Measurements from ENCODE around the gene MAGOHB. TPM values are rescaled to one million over a fixed set of nuclear protein-coding genes. Genes with fewer than 3 reads are reported as not detected.

Gene MAGOHB
- total and polyA plus RNA-seq, 2 of the 4 experiments (the other 2 are of a cell fraction), result 6.3 to 20.3 TPM

DNA sequence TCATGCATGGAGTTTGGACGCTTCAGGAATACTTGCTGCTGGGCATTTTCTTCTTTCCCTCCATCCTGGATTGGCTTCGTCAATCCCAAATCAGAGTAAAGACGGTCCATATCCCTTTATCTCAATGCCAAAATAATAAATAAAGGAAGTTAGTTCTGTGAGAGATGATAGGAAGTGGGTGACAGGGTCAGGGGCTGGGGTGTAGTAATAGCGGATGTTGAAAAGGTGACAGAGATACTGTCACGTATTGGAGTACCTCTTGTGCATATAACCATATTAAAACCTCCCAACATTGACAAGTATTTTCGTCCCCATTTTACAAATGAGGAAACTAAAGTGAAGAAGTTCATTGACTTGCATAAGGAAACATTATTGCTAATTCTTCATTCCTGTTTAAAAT lies 12.4 kb downstream of the MAGOHB start:
- Histone ChIP-seq H3K27ac (ENCODE audit: insufficient read depth, low read length) (no peak overlapping the region), H3K79me1 (ENCODE audit: low read depth in 1 of 2, low read length in 2 of 2) (no peaks in the 10 kb centered on the region), H3K4me2 (ENCODE audit: low read depth, low read length) (no peak overlapping the region), H2AK5ac (ENCODE audit: low read depth, low read length) (no peak overlapping the region), H2AK9ac (replicated peaks; ENCODE audit: low read depth, low read length, poor library complexity) (no peak overlapping the region), H3K14ac (replicated peaks; ENCODE audit: low read depth, low read length) (no peak overlapping the region), H3K56ac (ENCODE audit: extremely low read depth, insufficient read depth, low read length) (no peak overlapping the region), H2BK15ac (ENCODE audit: low read depth, low read length) (no peak overlapping the region), H2BK5ac (ENCODE audit: low read depth, low read length, poor library complexity, severe bottlenecking) (no peak overlapping the region), H2AFZ (replicated peaks; ENCODE audit: low read length, poor library complexity) (no peak overlapping the region), H2BK20ac (ENCODE audit: low read depth, low read length) (no peak overlapping the region), H4K91ac (ENCODE audit: insufficient read depth, low read depth, low read length) (no peak overlapping the region), H3K23ac (ENCODE audit: low read depth, low read length) (no peak overlapping the region), H3K4me3 (ENCODE audit: insufficient read depth, low read depth, low read length) (no peak overlapping the region), H3K4me1 (ENCODE audit: control insufficient read depth, insufficient read depth, low read length) (no peaks in the 10 kb centered on the region), H3K27me3 (ENCODE audit: control insufficient read depth, insufficient read depth, low read length) (no peaks in the 10 kb centered on the region), H3K9me3 (ENCODE audit: control insufficient read depth, insufficient read depth, low read length) (no peaks in the 10 kb centered on the region), H3K9ac (ENCODE audit: low read depth, low read length) (no peak overlapping the region), H3K18ac (ENCODE audit: low read depth, low read length) (no peak overlapping the region), H2BK120ac (ENCODE audit: low read depth, low read length) (no peak overlapping the region), H3K9me1 (ENCODE audit: insufficient read depth, low read length) (no peaks in the 10 kb centered on the region), H4K5ac (ENCODE audit: low read depth, low read length) (no peak overlapping the region), H4K20me1 (ENCODE audit: insufficient read depth, low read length) (no peaks in the 10 kb centered on the region), H4K8ac (ENCODE audit: low read depth in 2 of 2, low read length in 2 of 2) (no peak overlapping the region), H3K4ac (ENCODE audit: low read depth, low read length) (no peak overlapping the region), H3K36me3 (ENCODE audit: control insufficient read depth, insufficient read depth, low read length) (peaks cover 1% of the 10 kb centered on the region; the same call in 1 of the 2 replicates)
- BruUV-seq (replicated peaks), result no TSS peak
- intact Hi-C loops (cut with micrococcal nuclease) (no loop called here), in situ Hi-C loops (cut with MboI; ENCODE audit: low sequenced_read_pairs) (no loop called here), dilution Hi-C loops (cut with HindIII; ENCODE audit: low sequenced_read_pairs, unreplicated experiment) (no loop called here)
- ChIA-PET POLR2A (ENCODE audit: unreplicated experiment) (no interaction called here), CTCF (no interaction called here)
- no peak for TF ChIP-seq RAD21 (IDR thresholded peaks at IDR 0.05; ENCODE audit: low read length)
- no peak for TF ChIP-seq FOS (IDR thresholded peaks at IDR 0.05; ENCODE audit: low read depth, low read length)
- TF ChIP-seq MAZ (IDR thresholded peaks at IDR 0.05; ENCODE audit: borderline replicate concordance, low read depth, low read length), result no peak
- TF ChIP-seq BHLHE40 (IDR thresholded peaks at IDR 0.05; ENCODE audit: low read depth, low read length), result no peak
- TF ChIP-seq CEBPB (IDR thresholded peaks at IDR 0.05; ENCODE audit: low read depth, low read length), result no peak
- TF ChIP-seq, protein P1, sequence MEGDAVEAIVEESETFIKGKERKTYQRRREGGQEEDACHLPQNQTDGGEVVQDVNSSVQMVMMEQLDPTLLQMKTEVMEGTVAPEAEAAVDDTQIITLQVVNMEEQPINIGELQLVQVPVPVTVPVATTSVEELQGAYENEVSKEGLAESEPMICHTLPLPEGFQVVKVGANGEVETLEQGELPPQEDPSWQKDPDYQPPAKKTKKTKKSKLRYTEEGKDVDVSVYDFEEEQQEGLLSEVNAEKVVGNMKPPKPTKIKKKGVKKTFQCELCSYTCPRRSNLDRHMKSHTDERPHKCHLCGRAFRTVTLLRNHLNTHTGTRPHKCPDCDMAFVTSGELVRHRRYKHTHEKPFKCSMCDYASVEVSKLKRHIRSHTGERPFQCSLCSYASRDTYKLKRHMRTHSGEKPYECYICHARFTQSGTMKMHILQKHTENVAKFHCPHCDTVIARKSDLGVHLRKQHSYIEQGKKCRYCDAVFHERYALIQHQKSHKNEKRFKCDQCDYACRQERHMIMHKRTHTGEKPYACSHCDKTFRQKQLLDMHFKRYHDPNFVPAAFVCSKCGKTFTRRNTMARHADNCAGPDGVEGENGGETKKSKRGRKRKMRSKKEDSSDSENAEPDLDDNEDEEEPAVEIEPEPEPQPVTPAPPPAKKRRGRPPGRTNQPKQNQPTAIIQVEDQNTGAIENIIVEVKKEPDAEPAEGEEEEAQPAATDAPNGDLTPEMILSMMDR (conservative IDR thresholded peaks at IDR 0.05; ENCODE audit: low read depth, low read length), result no peak
- TF ChIP-seq RFX5 (IDR thresholded peaks at IDR 0.05; ENCODE audit: low read depth, low read length), result no peak
- TF ChIP-seq MXI1 (IDR thresholded peaks at IDR 0.05; ENCODE audit: borderline replicate concordance, low read depth, low read length), result no peak
- TF ChIP-seq RCOR1 (IDR thresholded peaks at IDR 0.05; ENCODE audit: insufficient replicate concordance, low read length), result no peak
- no peak for TF ChIP-seq POLR2A (IDR thresholded peaks at IDR 0.05; ENCODE audit: low read depth, low read length)
- TF ChIP-seq CHD1 (IDR thresholded peaks at IDR 0.05; ENCODE audit: low read depth, low read length), result no peak
- TF ChIP-seq, protein P2, sequence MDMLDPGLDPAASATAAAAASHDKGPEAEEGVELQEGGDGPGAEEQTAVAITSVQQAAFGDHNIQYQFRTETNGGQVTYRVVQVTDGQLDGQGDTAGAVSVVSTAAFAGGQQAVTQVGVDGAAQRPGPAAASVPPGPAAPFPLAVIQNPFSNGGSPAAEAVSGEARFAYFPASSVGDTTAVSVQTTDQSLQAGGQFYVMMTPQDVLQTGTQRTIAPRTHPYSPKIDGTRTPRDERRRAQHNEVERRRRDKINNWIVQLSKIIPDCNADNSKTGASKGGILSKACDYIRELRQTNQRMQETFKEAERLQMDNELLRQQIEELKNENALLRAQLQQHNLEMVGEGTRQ (IDR thresholded peaks at IDR 0.05; ENCODE audit: low read depth, low read length), result no peak
- no peak for TF ChIP-seq SMC3 (IDR thresholded peaks at IDR 0.05; ENCODE audit: low read depth, low read length)
- no peak for TF ChIP-seq NFE2L2 (IDR thresholded peaks at IDR 0.05; ENCODE audit: low read depth, low read length)
- TF ChIP-seq ELK1 (IDR thresholded peaks at IDR 0.05; ENCODE audit: borderline replicate concordance, low read depth, low read length), result no peak
- TF ChIP-seq MAFK (IDR thresholded peaks at IDR 0.05; ENCODE audit: low read depth, low read length), result no peak
- WGBS, 2 experiments (ENCODE audit: extremely low coverage in 2 of 2, insufficient read length in 1 of 2), result no CpG with 5 or more reads among the region's 6 CpGs
- DNase-seq, result no peak
- ATAC-seq (ENCODE audit: low read depth), result no peak
